NCI-H748 treated with DMSO at 0.1 percent for 48 hours (cell line): ENCODE results near the gene HLX.
A peak's percentile ranks its signal among the peaks of the same experiment; 100 is the strongest.

ENCODE experiments used
- DNase-seq: peaks from one replicate; lab custom pipeline; 2025; lab: John Stamatoyannopoulos, UW

The HLX gene

GRCh38 chr1:220896092-220896491 is 16.8 kb downstream of the HLX start:
- DNase-seq = no peak

DNA sequence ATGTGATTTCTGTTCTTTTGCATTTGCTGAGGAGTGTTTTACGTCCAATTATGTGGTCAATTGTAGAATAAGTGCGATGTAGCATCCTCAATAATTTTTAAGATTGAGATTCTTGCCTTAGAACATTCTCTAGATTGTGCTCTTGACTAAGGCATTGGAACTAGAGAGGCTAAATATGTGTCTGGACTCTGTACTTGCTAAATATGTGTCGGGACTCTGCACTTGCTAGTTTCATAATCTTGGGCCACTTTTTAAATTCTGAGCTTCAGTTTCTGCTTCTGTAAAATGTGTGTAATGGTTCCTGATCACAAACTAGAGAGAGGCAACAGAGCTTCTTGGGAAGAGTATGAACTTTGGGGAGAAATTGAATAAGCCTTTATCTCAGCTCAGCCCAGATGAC is 21.6 kb downstream of the HLX start:
- DNase-seq = no peak

DNA sequence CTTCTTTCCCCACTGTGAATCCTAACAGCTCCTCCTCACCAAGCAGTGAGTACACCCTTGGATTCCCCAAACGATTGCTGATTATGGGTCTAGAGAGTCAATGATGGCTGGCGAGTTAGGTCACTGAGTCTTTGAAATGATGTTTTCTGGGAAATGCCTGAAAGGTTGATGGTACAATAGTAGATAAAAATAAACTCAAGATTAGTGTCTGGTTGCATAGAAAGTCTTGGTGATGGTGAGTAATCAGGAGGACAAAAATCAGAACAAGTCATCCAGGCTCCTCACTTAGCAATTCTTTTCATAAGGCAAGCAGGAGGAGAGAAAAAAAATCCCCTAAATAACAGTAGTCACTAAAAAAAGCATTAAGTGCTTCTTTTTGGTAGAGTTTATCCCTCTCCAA is 22.6 kb downstream of the HLX start:
- DNase-seq = no peak

DNA sequence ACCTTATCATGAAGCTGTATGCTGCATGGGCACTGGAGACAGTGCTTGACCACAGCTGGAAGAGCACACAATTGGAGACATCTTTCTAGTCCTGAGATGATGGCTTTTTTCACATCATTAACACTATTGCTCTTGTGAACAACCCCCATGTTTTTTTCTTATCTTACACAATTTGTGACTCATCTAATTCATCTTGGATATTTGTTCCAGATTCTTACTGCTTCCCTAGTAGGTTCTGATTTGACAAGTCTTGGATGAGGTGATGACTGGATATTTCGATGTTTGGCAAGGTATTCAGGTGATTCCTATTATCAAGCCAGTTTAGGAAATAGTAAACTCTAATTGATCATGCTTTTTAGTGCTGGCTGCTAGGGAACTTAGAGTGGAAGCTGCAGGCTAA is 23.7 kb downstream of the HLX start:
- DNase-seq = no peak

- DNase-seq = no peak
Observed at GRCh38 chr1:220904876-220905275, 25.6 kb downstream of the HLX start.

DNA sequence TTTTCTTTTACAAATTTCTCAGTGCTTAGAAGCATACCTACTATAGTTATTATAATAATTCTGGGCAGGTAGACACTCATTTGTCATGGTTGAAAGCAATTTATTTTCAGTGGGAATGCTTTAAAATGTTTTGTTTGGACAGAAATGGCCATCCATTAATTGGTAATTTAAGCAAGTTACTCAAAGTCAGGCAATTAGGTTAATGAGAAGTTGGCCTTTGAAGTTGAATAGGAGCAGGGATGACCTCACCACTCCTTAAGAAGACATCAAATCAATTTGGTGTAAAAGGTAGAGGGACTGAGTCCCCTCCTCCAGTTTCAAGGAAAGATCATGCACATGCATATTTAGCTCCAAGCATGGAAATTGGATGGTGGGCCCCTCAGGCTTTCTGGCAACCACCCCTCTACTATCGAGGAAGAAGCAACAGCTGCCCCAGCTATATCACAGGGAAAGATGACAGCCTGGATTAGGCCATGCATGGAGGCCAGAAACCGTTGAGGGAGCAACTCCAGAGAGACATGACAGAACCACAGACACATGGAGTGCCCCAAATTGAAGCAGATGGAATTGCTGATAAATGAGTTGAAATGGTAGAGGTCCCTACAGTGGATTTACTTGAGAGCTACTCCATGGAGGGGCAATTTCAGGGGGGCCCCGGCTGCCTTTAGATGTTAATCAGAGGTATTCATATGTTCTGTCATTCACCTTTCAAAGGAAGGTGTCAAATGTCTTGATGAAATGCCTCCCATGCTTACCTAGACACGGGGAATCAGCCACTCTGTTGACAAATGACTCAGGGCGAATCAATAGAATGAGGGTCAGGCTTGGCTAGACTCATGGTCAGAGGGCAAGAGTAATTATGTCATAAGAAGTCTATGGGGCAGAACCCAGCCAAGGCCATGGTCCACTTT is 26.7 kb downstream of the HLX start:
- DNase-seq = no peak

DNA sequence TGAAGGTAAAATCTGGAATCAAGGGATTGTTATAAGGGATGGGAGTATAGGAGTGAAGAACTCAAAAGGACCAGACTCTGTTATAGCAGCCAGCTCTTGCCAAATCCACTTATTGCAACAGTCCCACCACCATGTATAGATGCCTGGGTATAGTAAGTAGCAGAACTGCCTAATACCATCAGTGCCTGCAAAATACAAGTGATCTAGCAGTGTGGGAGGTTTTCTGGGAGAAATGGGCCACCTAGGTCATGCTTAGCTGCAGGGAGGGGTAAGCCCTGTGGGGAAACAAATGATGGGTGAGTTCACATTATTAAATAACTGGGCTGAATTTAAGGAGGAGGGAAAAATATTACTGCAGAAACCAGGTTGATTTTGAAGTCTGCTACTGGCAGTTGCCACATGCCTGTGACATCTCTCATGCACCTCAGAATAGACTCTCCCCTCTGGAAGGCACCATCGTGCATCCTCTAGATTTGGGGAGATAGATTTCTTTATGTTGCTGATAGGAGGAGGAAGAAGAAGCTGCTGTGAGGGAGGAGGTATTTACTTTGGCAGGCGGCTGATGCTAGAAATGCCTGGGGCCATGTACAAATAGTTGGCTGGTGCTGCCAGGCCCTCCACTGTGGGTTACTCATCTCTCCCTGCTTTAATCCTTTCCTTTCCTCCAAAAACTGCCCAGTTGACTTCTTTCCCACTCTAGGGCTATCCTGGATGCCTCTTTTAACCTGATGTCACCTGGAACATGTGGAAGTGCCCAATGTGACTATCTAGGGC is 27.5 kb downstream of the HLX start:
- no peak for DNase-seq

GRCh38 chr1:220908757-220909156 is 29.5 kb downstream of the HLX start:
- DNase-seq = no peak

DNA sequence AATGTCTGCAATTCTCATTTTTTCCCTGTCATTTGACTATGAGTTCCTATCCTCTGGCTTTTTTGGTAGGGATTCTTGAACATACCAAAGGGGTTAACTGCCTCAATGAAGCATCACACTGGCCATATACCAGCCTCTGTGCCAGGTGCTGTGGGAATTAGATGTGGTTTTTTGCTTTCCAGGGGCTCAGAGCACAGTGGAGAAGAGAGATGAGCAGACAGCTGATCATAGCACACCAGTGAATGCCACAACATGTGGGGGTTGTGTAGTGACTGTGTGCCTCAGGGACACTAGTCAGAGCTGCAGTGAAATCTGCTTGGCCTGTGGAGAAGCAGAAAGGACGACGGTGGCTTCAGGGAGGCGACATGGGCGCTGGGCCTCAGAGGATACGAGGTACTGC is 30.8 kb downstream of the HLX start:
- DNase-seq = no peak

DNA sequence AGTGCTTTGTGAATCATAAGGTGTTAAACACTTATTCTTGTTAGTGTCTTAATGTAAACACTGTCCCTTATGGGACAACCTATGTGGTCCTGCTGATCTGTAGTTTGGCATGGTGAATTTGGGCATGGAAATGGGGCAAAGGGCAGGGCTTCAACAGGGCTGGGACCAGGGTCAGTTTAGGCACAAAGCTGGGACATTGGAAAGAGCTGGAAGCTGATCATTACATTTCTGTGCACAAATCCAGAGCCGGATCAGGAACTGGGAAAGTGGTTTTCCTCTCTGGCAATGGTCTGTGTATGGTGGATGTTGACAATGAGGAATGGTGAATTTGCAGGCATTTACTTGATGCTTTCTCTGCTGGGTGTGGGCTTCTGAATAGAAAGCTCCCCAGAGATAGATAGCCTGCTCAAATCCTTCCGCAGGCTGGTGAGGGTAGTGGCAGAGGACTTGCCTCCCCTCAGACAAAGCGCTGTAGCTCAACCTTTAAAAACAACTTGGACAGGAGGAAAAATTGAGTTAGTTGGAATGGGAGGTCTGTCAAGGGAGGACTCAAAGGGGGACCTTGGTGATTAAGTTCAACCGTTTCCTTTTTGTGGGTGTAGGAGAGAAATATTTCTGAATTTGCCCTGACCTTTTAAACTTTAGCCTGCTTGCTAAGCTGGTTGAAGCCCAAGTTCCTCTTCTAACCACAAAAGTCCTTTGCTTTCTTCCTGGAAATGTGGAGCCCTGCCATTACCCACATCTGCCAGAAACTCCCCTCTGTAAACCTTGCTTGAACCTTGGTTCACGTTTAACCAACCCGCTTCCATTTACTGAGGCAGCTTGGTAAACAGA is 35.3 kb downstream of the HLX start:
- DNase-seq = no peak

GRCh38 chr1:220915117-220915440 is 35.8 kb downstream of the HLX start:
- no peak for DNase-seq

- no peak for DNase-seq
Observed at GRCh38 chr1:220915954-220916353, 36.7 kb downstream of the HLX start.

GRCh38 chr1:220917101-220917500 is 37.9 kb downstream of the HLX start:
- DNase-seq = no peak

DNA sequence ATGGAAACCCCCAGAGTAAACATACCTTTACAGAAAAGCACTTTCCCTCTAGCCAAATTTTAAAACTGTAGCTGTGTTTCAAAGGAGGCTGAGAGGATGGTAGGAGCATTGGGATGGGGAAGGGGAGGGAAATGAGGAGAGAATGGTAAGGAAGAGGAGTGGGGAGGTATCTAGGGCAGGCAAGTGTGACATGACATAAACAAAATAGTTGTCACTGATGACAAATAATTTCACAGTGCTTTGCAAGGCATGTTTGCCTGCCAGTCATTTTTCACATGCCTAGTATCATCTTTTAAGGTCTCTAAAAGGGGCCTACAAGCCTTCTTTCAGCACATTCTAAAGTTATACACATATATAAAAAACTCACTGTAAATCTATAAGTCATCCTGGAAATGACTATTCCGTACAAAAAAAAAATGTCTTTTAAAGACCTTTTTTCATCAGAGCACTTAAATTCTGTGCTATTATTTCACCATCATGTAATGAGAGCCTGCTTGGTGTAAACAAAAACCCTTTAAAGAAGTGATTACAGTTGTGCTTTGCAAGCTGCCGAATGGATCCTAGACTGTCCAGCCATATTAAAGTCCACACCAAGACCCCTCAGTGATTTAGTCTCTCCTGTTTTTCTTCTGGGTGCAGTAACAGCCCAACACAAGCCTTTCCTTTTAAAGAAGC is 38.4 kb downstream of the HLX start:
- DNase-seq = no peak

GRCh38 chr1:220918285-220918951 is 39.2 kb downstream of the HLX start:
- peak; percentile 79 for DNase-seq

DNA sequence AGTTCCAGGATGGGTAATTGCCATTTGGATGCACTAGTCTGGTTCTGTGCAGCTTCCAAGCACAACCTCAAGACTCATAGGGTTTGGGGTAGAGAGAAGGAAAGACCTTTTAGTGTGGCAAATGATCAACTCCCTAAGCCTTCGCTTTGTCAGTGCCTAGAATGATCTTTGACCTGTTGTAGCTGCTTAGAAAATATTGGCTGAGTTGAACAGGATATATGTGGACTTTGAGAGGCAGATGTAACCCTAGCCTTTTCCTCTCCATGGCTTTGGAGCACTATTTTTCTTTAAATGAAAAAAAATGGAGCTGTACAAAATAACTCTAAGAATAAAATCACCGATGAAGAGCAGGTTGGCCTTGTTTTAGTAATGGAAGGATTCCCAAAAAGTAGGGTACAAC is 41.7 kb downstream of the HLX start:
- no peak for DNase-seq

DNA sequence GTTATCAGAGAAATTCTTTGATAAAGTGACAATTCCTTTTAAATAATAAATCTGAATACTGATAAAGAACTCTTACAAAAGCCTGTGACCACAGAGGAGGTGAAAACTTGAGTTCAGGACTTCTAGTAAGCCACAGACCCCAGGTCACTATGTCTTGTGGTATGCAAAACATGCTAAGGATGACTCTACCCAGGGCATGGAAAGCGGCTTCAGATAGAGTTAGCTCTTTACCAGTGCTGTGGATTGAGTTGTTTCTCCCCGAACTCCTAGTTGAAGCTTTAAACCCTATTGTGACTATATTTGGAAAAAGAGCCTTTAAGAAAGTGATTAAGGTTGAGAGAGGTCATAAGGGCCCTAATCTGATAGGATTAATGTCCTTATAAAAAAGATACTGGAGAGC is 42.3 kb downstream of the HLX start:
- DNase-seq = no peak

- DNase-seq = no peak
Observed at GRCh38 chr1:220921971-220922635, 42.9 kb downstream of the HLX start.

DNA sequence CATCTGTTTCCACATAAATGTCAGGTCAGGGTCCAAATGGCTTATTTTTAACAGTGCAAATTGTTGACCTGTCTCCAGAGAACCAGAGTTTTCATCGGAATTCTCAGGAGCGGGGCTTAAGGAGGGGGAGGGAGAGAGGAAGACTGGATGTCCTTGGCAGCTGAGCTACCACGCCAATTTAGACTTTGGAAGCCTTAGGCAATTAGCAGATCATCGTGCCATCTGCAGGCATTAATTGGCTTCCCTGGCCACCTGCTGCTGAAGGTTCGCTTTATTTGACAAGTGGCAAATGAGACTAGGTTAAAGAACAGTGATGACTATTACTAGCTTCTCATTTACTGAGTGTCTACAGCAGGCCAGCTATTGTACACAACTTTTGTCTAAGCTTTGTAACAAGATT is 43.7 kb downstream of the HLX start:
- DNase-seq = peak; percentile 22

DNA sequence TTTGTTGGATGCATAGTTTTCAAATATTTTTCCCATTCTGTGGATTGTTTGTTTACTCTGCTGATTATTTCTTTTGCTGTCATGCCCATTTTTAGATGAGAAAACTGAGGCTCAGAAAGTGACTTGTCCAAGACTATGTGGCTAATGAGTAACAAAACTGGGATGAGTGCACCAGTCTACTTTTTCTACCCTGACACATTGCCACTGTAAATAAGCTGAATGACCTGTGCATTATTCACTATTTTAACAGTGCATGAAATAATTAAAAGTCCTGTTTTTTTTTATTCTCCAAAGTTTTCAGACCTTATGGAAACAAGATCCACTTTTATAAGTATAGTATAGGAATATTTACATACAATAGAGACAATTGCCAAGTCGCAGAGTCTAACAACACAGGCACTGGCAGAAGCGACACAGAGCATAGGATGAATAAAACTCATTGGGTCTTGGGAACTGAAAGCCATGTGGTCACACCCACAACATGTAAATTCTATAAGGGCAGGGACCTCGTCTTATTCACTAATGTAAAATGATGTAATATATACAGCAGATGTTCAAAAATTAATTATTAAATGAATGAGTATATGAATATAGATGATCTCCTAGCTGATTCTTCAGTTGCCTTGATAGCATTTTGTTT is 45.2 kb downstream of the HLX start:
- DNase-seq = no peak
